Dermis microvascular lymphatic vessel endothelial cell (primary cell): ENCODE data around the gene E4F1. TPM values are rescaled to one million over a fixed set of nuclear protein-coding genes. Genes with fewer than 3 reads are reported as not detected.
"Not testable (repeated sequence)": the region's sequence is repeated elsewhere in the genome, so short reads cannot be mapped to it uniquely, and the experiment has no call there.

Experiments used
- DNase-seq, 2 donors: peaks; one replicate each; pipeline versions ENCODE4 v3.0.0 to v3.0.0-alpha.2; 2010; ENCODE audit warnings: low read depth in 2 of 2
- total RNA-seq: library from RNA; depleted of rRNA; stranded (reverse); fragments of >200 nt; gene quantifications from 2 replicates; pipeline ENCODE4 v1.2.1, GENCODE V29; 2014

E4F1 gene
- total RNA-seq, 1 donor from 2014 or later: 22.2 TPM

- no peak for DNase-seq
Measured at GRCh38 chr16:2243781-2244180, 20.4 kb downstream of the E4F1 start.

GRCh38 chr16:2244301-2244700 lies 20.9 kb downstream of the E4F1 start:
- DNase-seq: no peak

- no peak for DNase-seq
Measured at GRCh38 chr16:2244926-2245795, 21.8 kb downstream of the E4F1 start.

- DNase-seq: no peak
Measured at GRCh38 chr16:2246301-2246885, 23.0 kb downstream of the E4F1 start.

- DNase-seq: peak in 1 of 2 donors; percentile 37
Measured at GRCh38 chr16:2250652-2251295, 27.4 kb downstream of the E4F1 start.

GRCh38 chr16:2251296-2252111 lies 28.1 kb downstream of the E4F1 start, which contains the start of gene ECI1:
TSS of gene ECI1 (minus strand) at chr16:2251587. CDS start at chr16:2251566, 21 bp downstream.
- peak; percentile 75 to 93 for DNase-seq

- no peak for DNase-seq
Measured at GRCh38 chr16:2252806-2253148, 29.4 kb downstream of the E4F1 start.

- no peak for DNase-seq
Measured at GRCh38 chr16:2253293-2253692, 29.9 kb downstream of the E4F1 start.

GRCh38 chr16:2256531-2257140 lies 33.2 kb downstream of the E4F1 start:
- no peak for DNase-seq

- DNase-seq: no peak
Measured at GRCh38 chr16:2257726-2258125, 34.3 kb downstream of the E4F1 start.

- DNase-seq: not testable (repeated sequence)
Measured at GRCh38 chr16:2258530-2258929, 35.1 kb downstream of the E4F1 start.

GRCh38 chr16:2260250-2260649 lies 36.9 kb downstream of the E4F1 start:
- no peak for DNase-seq

- not testable (repeated sequence) for DNase-seq
Measured at GRCh38 chr16:2263026-2263425, 39.6 kb downstream of the E4F1 start.

- peak in 1 of 2 donors; percentile 12 for DNase-seq
Measured at GRCh38 chr16:2266887-2267286, 43.5 kb downstream of the E4F1 start.

- DNase-seq: not testable (repeated sequence)
Measured at GRCh38 chr16:2267505-2267912, 44.1 kb downstream of the E4F1 start.

- peak; percentile 89 to 97 for DNase-seq
Measured at GRCh38 chr16:2267913-2268666, 44.7 kb downstream of the E4F1 start, which contains the start of gene RNPS1. TSS of gene RNPS1 (minus strand) at chr16:2268126. CDS start at chr16:2264643, 3,483 bp downstream.

- no peak for DNase-seq
Measured at GRCh38 chr16:2270070-2270462, 46.7 kb downstream of the E4F1 start.

- no peak for DNase-seq
Measured at GRCh38 chr16:2270588-2271470, 47.4 kb downstream of the E4F1 start.

- DNase-seq: no peak
Measured at GRCh38 chr16:2271848-2272461, 48.6 kb downstream of the E4F1 start.
